Measurements from ENCODE around the gene ARRDC4. TPM values are rescaled to one million over a fixed set of nuclear protein-coding genes. Genes with fewer than 3 reads are reported as not detected.
A peak's percentile ranks its signal among the peaks of the same experiment; 100 is the strongest.

The ARRDC4 gene
- total RNA-seq, 4 donors from 2014 or later, result 35.9 to 188 (median 70.7) TPM

DNA sequence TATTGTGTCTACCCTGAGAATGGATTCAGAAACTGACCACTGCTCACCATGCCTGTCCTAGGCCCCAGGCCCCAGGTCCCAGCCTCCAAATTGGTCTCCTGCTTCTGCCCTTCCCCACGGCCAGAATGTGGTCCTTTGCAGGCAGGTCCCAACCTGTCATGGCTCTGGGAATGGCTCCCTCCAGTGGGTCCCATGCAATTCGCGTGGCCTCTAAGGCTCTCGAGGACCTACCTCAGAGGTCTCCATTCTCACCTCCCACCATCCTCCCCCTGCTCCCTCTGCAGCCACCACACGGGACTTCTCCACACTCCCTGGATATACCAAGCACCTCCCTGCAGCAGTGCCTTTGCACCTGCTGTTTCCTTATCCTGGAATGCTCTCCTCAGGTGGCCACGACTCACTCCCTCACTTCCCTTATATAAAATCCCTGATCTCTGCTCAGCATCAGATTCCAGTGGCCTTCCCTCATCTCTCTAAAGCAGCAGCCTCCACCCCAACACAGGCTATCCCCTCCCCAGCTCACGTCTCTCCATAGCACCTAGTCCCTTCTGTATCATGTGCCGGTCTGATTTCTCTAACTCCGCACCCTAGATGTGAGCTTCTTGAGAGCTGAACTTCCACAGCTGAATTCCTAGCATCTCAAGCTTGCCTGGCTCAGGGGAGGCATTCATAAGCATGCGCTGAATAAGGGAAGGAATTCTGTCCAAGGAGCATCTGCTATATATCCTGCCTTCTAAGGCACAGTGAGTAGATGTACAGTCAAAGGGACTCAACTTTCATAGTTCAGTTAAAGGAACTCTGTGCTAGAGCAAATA, 56.9 kb downstream of the ARRDC4 start:
- intact Hi-C loops (cut with DNase I; ENCODE audit: low total_unique reads), result loop anchor here (5.0 kb wide), 1 partner anchor 55 kb away; the partner anchor contains the start of gene ARRDC4
- H3K27ac ChIP-seq, result peak overlapping the region; percentile 58 to 79 (median 72)
- WGBS, 2 donors (ENCODE audit: low coverage in 1 of 2), result 69 to 75% methylated on average over 6 to 10 of the region's 10 CpGs
- H3K27me3 ChIP-seq, result no peaks in the 10 kb centered on the region
- no peaks in the 10 kb centered on the region for H3K36me3 ChIP-seq
- in situ Hi-C loops (cut with MboI; ENCODE audit: low pct_ligation_motif_present in 1 of 4, low pct_unique_long_range_greater_than_20kb in 1 of 4, low sequenced_read_pairs in 3 of 4), result no loop called here
- peak in 2 of 3 donors; percentile 54 to 64 for TF ChIP-seq POLR2AphosphoS5 (IDR thresholded peaks at IDR 0.05)
- TF ChIP-seq, protein P1, sequence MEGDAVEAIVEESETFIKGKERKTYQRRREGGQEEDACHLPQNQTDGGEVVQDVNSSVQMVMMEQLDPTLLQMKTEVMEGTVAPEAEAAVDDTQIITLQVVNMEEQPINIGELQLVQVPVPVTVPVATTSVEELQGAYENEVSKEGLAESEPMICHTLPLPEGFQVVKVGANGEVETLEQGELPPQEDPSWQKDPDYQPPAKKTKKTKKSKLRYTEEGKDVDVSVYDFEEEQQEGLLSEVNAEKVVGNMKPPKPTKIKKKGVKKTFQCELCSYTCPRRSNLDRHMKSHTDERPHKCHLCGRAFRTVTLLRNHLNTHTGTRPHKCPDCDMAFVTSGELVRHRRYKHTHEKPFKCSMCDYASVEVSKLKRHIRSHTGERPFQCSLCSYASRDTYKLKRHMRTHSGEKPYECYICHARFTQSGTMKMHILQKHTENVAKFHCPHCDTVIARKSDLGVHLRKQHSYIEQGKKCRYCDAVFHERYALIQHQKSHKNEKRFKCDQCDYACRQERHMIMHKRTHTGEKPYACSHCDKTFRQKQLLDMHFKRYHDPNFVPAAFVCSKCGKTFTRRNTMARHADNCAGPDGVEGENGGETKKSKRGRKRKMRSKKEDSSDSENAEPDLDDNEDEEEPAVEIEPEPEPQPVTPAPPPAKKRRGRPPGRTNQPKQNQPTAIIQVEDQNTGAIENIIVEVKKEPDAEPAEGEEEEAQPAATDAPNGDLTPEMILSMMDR (IDR thresholded peaks at IDR 0.05), result no peak
- peak; percentile 25 for TF ChIP-seq POLR2A (IDR thresholded peaks at IDR 0.05)
- TF ChIP-seq EP300 (IDR thresholded peaks at IDR 0.05; ENCODE audit: low read depth), result peak; percentile 19
- H3K4me3 ChIP-seq, result peak overlapping the region in 2 of 4 donors; percentile 11 to 27
- no peak for DNase-seq
- no peaks in the 10 kb centered on the region for H3K9me3 ChIP-seq
- H3K4me1 ChIP-seq, result peaks cover 0 to 15% (median 8%) of the 10 kb centered on the region in 4 donors

DNA sequence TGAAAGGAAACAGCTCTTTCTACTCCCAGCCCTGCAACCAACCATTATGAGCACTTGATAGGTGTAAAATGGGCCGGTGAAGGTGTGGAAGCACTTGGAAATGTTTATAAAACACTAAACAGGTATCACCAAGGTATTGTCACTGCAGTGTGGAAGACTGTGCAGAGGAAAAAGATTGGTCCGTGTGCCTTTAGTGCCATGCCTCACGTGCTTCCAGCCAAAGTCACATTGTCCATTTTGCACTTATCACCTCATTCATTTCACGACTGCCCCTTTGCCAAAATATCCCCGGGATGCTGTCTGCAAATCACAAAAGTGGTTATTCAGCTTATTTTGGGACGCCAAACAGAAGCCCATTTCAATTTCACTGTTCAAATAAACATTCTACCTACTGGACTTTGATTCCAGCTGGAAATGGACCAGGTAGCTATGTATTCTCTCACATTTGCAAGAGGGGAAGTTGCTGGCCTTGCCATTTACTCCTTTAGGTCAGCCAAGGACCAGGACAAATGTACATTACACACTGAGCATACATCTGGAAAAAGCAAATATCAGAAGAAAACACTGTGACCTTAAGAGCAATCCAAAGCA, 58.4 kb downstream of the ARRDC4 start:
- TF ChIP-seq POLR2AphosphoS5 (IDR thresholded peaks at IDR 0.05), result no peak
- in situ Hi-C loops (cut with MboI; ENCODE audit: low pct_ligation_motif_present in 1 of 4, low pct_unique_long_range_greater_than_20kb in 1 of 4, low sequenced_read_pairs in 3 of 4) (no loop called here), intact Hi-C loops (cut with DNase I; ENCODE audit: low total_unique reads) (loop anchor here (5.0 kb wide), 1 partner anchor 57 kb away; the partner anchor contains the start of gene ARRDC4)
- DNase-seq, result no peak
- Histone ChIP-seq H3K27me3 (no peaks in the 10 kb centered on the region), H3K4me1 (peaks cover 0 to 8% (median 5%) of the 10 kb centered on the region in 4 donors), H3K9me3 (no peaks in the 10 kb centered on the region), H3K36me3 (no peaks in the 10 kb centered on the region), H3K27ac (peak overlapping the region in 3 of 4 donors; percentile 69 to 79 (median 76)), H3K4me3 (no peak overlapping the region)
- WGBS, 2 donors (ENCODE audit: low coverage in 1 of 2), result 37 to 44% methylated on average over 6 of the region's 6 CpGs

All from transverse colon (tissue), 4 donors.